NCI-H1417 treated with DMSO at 0.1 percent for 48 hours (cell line): Measurements from ENCODE around the gene ADAM15.

Experiments
- DNase-seq: peaks from one replicate; lab custom pipeline; 2025; lab: John Stamatoyannopoulos, UW

The ADAM15 gene

DNA sequence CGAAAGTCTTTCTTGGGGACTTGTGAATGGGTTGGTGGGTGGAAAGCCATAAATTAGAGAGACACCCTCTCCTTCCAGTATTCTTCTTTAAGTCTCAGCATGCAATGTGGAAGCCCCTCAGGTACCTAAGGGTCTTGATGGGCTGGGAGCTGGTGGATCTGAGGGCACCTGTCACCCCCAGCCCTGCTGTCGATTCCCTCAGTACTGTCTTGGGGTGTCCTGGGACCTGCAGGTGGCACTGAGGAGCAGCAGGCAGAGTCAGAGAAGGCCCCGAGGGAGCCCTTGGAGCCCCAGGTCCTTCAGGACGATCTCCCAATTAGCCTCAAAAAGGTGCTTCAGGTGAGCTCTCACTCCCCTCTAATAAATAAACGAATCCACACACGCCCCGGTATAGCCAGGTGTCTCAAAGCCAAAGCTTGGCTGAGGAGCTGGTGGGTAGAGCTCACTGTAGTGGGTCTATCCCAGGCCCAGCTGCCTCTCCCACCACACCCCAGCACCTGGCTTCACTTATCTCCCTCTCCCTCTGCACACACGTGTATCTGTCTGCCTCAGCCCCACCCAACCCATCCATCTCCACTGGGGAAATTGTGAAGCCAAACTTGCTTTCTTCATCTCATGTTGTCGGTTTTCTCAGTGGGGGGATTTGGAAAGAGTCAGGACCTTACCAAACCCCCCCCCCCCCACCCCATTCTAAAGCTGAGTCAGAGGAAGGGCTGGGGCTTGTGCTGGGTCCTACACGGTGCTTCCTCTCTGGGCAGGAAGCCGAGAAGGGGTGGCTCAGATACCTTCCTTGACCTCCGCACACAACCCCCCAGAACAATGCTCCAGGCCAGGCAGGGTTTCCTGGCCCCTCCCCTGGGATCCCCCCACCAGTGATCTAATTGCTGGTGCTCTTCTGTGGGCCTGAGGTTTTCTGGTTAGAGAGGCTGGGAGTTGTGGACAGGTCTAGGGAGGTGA lies 1.6 kb downstream of the ADAM15 start:
- no peak for DNase-seq

DNA sequence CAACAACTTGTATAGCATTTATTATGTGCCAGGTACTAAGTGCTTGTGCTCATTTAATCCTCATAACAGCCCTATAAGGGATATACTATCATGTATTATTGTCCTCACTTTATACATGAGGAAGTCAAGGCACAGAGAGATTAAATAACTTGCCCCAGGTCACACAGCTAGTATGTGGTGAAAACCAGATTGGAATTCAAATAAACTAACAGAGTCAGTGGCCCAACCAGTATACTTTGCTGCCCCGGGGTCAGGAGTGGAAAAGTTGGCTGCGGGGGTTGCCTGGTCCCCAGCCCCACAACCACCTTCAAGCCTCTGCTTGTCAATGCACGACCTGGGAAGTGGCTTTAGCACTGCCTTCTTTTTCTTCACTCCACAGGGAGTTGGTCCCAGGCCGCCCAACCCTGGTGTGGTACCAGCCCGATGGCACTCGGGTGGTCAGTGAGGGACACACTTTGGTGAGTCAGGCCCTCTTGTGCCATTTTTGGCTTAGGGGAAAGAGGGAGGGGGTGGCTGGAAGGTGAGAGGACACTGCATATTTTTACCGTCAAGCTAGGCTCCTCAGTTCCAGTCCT lies 2.5 kb downstream of the ADAM15 start:
- DNase-seq, result no peak

DNA sequence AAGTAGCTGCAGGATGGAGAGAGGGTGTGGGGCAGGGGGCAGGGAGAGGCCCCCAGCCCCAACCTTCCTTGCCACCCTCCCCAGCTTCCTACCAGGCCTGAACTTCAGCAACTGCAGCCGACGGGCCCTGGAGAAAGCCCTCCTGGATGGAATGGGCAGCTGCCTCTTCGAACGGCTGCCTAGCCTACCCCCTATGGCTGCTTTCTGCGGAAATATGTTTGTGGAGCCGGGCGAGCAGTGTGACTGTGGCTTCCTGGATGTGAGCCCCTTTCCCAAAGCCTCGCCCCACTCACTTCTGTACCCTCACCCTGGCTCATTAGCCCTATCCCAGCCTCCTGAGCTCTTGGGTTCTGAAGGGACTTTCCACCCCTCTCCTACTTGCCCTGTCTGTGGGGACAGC lies 6.0 kb downstream of the ADAM15 start:
- no peak for DNase-seq

DNA sequence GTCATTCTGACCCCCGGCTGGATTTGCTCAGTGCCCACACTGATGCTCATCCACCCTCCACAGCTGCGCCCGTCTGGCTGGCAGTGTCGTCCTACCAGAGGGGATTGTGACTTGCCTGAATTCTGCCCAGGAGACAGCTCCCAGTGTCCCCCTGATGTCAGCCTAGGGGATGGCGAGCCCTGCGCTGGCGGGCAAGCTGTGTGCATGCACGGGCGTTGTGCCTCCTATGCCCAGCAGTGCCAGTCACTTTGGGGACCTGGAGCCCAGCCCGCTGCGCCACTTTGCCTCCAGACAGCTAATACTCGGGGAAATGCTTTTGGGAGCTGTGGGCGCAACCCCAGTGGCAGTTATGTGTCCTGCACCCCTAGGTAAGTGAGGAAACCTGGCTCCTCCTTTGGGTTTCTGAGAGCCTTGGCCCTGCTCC lies 6.7 kb downstream of the ADAM15 start:
- no peak for DNase-seq

DNA sequence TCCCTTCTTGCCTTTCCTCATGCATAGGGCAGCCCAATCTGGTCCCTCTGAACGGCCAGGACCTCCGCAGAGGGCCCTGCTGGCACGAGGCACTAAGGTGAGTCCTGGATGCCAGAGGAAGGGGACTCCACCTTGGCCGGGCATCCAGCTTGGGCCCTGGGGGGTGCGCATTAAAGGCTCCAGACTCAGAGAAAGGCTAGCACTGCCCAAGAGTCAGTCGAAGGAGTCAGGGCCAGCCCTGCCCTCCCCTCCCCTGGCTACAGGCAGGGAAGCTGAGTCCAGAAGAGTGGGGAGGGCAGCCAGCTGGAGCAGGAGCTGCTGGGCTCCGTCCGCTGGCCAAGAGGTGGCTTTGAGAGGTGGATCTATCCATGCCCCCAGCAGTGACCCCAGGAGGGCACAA lies 9.6 kb downstream of the ADAM15 start:
- DNase-seq, result no peak

DNA sequence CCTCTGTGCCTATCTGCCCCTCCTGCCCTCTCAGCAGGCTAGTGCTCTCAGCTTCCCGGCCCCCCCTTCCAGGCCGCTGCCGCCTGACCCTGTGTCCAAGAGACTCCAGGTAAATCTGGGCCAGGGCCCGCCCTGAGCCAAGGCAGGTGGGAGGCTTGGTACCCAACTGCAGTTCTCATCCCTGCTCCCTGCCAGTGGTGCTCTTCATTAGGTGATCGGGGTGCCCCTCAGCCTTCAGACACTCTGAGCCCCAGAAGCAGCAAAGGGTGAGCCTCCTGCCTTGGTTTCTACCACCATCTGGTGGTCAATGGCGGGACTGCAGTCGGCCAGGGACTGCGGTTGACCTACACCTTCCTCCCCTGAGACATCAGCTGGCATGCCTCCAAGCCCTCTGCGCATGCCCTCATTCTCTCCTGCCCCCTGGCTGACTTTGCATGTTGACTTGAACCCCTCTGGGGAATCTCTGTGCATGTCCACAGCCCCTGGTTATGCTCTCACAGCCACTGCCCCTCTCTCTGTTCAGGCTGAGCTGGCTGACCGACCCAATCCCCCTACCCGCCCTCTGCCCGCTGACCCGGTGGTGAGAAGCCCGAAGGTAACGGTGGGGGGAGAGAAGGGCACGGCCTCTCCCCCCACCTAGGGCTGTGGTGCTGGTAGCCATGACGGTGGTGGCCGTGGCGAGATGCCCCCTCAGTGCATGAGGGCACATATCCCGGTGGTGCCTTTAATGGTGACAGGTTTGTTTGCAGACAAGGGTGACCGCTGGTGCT lies 10.4 kb downstream of the ADAM15 start:
- peak; percentile 41 for DNase-seq

DNA sequence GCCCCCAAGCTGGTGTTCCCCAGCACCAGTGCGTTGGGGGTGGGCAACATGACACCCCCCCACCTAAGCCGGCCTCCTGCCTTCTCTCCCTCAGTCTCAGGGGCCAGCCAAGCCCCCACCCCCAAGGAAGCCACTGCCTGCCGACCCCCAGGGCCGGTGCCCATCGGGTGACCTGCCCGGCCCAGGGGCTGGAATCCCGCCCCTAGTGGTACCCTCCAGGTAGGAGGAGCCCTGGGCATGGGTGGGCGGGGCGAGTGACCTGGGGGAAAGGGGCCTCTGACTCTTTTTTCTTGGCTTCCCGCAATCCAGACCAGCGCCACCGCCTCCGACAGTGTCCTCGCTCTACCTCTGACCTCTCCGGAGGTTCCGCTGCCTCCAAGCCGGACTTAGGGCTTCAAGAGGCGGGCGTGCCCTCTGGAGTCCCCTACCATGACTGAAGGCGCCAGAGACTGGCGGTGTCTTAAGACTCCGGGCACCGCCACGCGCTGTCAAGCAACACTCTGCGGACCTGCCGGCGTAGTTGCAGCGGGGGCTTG lies 11.1 kb downstream of the ADAM15 start:
- DNase-seq, result no peak

DNA sequence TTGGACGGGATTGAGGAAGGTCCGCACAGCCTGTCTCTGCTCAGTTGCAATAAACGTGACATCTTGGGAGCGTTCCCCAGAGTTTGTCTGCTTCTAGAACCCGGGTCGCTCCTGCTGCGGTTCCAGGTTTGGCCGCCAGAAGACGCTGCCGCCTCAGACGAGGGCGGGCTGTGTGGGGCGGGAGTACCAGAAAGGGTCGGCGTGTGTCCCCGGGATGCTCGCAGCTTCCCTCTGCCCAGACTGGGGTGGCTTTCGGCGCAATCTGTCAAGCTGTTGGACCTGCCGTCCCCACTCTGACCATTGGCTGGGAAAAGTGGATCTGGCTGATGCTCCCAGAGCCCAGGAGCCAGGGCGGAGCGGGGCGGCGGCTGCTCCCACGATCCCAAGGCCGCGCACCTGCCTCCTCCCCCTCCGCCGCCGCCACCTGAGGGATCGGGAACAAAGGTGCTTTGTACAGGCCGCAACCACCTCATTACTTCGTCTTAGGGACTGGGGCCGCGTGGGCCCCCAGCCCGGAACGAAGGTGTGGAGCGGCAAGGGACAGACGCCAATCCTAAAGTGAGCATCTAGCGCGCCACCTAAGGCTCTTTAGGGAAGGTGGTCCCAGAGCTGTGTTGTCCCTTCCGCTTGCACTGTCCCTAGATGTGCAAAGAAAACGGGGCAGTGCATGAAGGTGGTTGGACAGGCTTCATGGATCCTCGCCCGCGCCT lies 11.7 kb downstream of the ADAM15 start:
- no peak for DNase-seq

DNA sequence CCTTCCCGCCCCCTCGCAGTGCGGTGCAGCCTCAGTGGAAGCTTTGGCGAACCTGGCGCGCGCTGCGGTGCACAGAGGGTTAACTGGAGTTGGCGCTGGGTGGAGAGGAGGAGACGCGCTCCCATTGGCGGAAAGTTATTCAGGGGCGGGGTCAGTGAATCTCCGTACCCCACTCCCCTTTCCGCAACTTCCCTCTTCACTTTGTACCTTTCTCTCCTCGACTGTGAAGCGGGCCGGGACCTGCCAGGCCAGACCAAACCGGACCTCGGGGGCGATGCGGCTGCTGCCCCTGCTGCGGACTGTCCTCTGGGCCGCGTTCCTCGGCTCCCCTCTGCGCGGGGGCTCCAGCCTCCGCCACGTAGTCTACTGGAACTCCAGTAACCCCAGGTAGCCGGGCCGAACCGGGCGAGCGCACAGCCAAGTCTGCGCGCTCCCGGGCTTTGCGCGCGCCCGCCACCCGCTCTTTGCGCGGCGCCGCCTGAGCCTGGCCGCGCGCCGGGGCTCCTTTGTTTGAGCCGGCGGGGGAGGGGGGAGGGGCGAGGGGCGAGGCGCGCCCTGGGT lies 12.5 kb downstream of the ADAM15 start, which contains the start of gene EFNA4:
TSS of gene EFNA4 (plus strand) at position 191 of the 561 bp plus-strand sequence. CDS start at position 275, 84 bp downstream.
- DNase-seq, result no peak

DNA sequence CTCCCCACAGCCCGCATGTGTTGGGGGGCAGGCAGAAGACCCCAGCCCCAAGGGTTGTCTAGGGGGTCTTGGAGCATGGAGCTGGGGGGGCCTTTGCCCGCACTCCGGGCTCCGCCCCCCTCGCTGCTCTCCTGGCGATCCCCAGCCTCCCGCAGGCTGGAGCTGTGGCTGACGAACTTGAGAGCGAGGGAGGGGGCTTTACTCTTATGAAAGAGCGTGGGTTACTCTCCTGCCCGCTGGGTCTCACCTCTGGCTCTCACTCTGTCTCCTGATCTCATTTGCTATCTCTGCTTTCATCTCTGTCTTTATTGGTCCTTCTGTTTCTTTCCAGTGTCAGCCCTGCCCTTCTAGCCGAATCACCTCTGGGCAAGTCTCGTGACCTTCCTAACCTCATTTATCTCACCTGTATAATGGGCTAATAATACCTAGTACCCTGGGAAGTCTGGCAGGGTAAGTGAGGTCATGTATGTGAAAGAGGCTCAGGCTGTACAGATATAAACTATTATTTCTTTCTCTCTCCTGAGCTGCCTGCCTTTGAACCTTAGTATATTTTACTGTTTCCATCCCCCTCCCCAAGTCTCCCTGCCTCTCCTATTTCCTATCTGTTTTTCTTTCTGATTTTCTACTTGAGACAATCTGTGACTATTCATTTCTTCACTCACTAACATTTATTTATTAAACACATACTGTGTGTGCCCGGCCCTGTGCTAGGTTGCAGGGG lies 13.2 kb downstream of the ADAM15 start:
- DNase-seq, result no peak

DNA sequence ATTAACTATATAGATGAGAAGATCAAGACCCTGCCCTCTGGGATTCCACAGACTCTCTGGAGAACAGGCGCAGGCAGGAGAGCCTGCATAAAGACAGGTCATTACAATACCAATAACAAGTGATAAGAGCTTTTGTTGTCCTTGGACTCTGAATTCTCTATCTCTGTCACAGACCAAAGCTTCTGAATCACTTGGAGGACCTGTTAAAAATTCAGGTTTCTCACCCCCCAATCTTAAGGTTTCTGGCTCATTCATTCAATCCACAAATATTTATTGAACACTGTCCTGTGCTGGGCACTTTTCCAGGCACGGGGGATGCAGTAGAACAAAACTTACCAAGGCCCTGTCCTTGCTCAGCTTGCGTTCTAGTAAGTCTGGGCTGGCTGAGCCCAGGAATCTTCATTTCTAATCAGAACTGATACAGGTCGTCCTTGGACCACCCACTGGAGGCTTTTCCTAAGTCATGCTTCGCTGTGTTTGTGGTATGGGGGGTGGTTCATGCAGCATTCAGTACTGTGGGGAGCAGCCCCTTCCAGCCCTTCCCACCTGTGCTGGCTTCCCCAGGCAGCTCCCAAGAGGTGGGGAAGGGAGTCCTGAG lies 13.8 kb downstream of the ADAM15 start:
- no peak for DNase-seq

DNA sequence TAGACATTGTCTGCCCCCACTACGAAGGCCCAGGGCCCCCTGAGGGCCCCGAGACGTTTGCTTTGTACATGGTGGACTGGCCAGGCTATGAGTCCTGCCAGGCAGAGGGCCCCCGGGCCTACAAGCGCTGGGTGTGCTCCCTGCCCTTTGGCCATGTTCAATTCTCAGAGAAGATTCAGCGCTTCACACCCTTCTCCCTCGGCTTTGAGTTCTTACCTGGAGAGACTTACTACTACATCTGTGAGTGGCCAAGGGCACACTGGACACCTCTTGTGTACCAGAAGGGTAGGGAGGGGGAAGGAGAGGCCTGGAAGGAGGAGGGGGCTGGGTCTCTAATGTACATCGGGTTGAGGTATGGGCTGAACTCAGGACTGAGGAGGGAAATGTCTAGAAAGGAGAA lies 15.7 kb downstream of the ADAM15 start:
- DNase-seq, result no peak

DNA sequence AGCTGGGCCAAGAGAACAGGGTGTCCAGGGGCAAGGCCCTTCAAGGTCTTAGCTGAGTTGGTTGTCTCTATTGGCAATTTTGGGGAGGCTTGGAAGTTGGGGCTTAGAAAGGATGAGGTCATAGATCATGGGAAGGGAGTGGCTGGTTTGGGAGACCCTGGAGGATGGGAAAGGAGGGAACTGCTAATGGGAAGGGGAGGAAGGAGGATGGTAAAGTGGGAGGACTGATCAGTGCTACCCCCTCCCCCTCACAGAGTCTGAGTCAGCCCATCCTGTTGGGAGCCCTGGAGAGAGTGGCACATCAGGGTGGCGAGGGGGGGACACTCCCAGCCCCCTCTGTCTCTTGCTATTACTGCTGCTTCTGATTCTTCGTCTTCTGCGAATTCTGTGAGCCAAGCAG lies 17.5 kb downstream of the ADAM15 start:
- DNase-seq, result no peak

DNA sequence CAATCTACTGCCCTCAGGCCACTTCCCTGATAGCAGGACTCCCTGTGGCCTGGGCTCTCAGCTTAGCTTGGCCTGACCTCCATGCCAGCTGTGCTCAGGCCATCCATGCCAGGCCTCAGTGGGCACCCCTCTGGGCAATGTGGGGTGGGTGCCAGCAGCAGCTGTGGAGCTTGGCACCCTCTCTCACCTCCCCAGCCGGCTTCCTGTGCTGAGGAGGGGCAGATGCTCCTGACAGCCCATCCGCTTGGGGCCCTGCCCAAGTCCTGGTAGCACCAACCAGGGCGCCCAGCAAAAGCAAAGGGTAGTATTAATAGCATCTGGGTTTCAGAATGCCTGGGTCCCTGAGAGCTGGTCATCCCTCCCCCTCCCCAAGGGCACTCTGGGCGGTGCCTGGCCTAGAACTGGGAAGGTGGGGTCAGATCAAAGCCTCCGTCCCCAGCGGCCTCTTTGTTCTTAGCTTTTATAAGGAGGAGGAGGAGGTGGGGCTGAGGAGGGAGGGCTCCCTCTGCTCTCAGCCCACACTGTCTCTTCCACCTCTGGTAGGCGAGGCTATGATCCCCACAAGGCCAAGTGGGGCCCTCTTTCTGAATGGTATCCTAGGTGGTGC lies 18.5 kb downstream of the ADAM15 start:
- DNase-seq, result no peak

DNA sequence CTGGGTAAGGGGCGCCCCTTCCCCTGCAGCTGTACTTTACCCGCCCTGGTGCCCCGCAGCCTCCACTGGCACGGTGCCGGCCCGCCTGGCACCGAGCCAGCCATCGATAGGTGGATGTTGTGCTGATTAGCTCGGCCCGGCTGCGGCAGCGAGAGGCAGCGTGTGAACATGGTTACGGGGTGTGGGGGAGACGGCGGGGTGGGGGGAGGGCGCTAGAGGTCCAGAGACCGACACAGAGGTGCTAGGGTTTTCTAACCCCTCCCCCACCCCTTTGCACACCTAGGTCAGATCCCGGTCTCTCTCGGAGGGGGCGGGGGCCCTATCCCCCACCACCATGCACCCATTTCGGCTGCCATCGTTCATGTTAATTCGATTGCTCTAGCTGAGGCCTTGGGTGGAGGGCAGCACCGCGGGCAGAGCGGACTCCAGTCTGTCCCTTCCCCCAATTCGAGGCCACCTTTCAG lies 19.1 kb downstream of the ADAM15 start:
- DNase-seq, result no peak

DNA sequence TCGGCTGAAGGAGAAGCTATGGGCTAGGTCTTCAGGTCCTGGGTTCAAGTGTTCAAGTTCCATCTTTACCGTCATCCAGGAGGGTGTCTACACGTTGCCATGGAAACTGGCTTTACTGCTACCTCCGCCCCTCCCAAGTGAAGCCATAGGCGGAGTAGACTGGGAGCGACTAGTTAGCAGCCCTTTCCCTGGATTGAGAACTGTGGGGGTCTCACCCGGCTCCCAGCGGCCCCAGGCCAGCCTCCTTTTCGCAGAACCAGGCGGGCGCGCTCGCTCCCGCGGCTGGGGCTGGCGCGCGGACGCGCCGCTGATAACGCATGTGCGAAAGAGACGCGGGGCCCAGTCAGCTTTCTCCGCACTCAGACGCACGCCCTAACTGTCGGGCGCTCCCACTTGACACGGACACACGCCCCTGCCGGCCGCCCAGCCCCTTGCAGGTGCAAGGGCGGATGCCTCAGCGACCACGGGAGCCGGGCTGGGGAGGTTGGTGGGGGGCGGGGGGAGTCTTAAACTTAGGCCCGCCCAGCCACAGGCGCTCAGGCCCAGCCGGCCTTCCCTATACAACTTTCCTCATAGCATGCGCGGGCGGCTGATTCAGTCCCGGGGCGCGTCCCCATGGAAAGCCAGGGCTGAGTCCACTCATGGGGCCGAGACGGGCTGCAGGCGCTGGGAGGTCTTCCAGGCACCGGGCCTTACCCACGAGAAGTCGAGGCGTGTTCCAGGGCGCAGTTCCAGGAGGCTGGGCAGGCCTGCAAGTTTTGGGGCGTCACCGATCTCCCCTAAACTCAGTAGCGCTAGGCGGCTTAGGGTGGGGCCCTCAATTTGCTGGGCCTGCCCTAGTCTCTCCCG lies 19.8 kb downstream of the ADAM15 start:
- peak; percentile 67 for DNase-seq

DNA sequence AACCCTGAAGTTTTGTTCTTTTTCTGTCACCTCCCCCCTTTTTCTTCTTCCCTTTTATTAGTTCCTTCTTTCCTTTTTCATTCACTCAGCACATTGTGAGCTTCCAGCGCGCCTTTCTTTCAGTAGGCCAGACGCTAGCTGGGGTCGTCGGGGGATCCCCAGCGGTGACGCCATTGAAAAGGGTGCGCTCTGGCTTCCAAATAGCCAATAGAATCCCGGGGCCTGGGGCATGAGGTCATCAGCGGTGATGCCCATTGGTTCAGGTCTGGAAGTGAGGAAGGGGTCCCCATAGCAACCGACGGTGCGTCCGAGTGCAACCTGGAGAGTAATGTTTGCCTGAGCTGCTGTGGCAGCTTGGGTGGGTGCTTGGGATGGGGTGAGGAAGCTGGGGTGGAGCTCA lies 20.6 kb downstream of the ADAM15 start:
- no peak for DNase-seq

DNA sequence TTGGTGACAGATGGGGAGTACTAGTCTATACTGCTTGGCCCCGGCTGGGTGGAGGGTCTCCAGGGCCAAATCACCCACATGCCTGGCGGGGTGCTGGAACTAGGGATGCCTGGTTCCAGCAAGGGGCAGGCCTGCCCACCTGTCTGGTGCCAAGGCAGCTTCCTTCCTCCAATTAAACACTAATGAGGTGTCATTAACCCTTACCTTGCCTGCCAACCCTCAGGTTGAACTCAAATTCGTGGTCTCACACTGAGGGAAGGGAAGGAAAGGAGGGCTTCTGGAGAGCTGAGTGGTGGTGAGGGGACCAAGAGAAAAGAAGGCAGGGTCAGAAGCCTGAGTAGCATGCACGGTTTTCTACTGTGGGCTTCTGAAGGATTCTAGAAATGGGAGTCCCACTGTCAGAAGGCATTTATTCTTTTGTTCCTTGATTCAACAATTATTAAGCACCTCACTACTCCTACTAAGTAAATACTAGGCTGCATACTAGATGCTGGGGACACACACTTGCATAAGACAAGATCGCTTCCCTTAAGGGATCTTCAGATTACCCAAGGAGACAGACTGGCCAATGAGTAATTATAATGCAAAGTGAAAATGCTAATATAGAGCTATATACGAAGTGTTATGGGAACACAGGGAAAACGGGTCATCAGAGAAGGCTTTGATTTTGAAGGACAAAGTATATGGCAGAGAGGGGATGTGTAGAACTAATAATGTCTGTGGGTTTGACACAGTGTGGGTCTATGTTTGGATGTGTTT lies 21.6 kb downstream of the ADAM15 start:
- no peak for DNase-seq
